Suprapubic skin (tissue), 4 donors: Measurements from ENCODE around the gene PTGES. TPM values are rescaled to one million over a fixed set of nuclear protein-coding genes. Genes with fewer than 3 reads are reported as not detected.

Source experiments
- DNase-seq, 2 donors: peaks; one replicate each; pipeline ENCODE4 v3.0.0-alpha.2; 2019; ENCODE audit warnings: low spot score in 2 of 2
- H3K27ac ChIP-seq: fragments of 200-600 bp; sonication (generic); one replicate; pipeline ENCODE4 v1.5.1; 2019
- H3K27me3 ChIP-seq: fragments of 200-600 bp; sonication (generic); one replicate; pipeline ENCODE4 v1.5.1; 2019
- H3K36me3 ChIP-seq: fragments of 200-600 bp; sonication (generic); one replicate; pipeline ENCODE4 v1.5.1; 2019
- H3K4me1 ChIP-seq: fragments of 200-600 bp; sonication (generic); one replicate; pipeline ENCODE4 v1.5.1; 2019
- H3K4me3 ChIP-seq: fragments of 200-600 bp; sonication (generic); one replicate; pipeline ENCODE4 v1.5.1; 2019; ENCODE audit warnings: mild to moderate bottlenecking
- H3K9me3 ChIP-seq: fragments of 200-600 bp; sonication (generic); one replicate; pipeline ENCODE4 v1.5.1; 2019
- CTCF ChIP-seq, 2 donors: fragments of 200-600 bp in 1 of 2; fragments of 450-650 bp in 1 of 2; sonication (generic) in 1 of 2; IDR thresholded peaks; one replicate each; pipeline ENCODE4 v1.5.1; 2016 to 2019; ENCODE audit warnings: antibody characterized with exemption in 2 of 2, mild to moderate bottlenecking in 1 of 2, moderate library complexity in 1 of 2
- EP300 ChIP-seq: sonication (generic); formaldehyde crosslinking; IDR thresholded peaks from one replicate; pipeline ENCODE4 v1.6.1; 2017; ENCODE audit warnings: antibody characterized with exemption
- POLR2A ChIP-seq, 2 donors: fragments of 450-650 bp; IDR thresholded peaks; one replicate each; pipeline ENCODE4 v1.6.1; 2017; ENCODE audit warnings: antibody characterized with exemption in 2 of 2, mild to moderate bottlenecking in 2 of 2, moderate library complexity in 2 of 2
- POLR2AphosphoS5 ChIP-seq, 3 donors: sonication (generic); formaldehyde crosslinking; IDR thresholded peaks; one replicate each; pipeline ENCODE4 v1.6.1; 2017; ENCODE audit warnings: antibody characterized with exemption in 3 of 3
- WGBS: methylation state at CpG from one replicate; pipeline ENCODE4 v1.1.5; 2018; 5-methylcytosine and 5-hydroxymethylcytosine counted together
- total RNA-seq, 4 donors: library from RNA; depleted of rRNA; stranded (reverse); fragments of >200 nt; gene quantifications; one replicate each; pipeline ENCODE4 v1.1.0, GENCODE V29; 2016

The PTGES gene
- total RNA-seq, 4 donors from 2014 or later: 21.8 to 38.8 (median 24.0) TPM

GRCh38 chr9:129694243-129694646 lies 58.6 kb downstream of the PTGES start:
- peaks cover 39% of the 10 kb centered on the region for H3K4me1 ChIP-seq
- peak overlapping the region; percentile 31 for H3K27ac ChIP-seq
- 58% methylated on average over 6 of the region's 11 CpGs for WGBS
- TF ChIP-seq EP300 (no peak), CTCF (IDR thresholded peaks at IDR 0.05) (no peak), POLR2AphosphoS5 (IDR thresholded peaks at IDR 0.05) (no peak), POLR2A (IDR thresholded peaks at IDR 0.05) (no peak)
- peaks cover 13% of the 10 kb centered on the region for H3K27me3 ChIP-seq
- H3K4me3 ChIP-seq: no peak overlapping the region
- no peak for DNase-seq
- no peaks in the 10 kb centered on the region for H3K9me3 ChIP-seq
- H3K36me3 ChIP-seq: no peaks in the 10 kb centered on the region

- Histone ChIP-seq H3K4me3 (no peak overlapping the region), H3K27me3 (peaks cover 13% of the 10 kb centered on the region), H3K9me3 (no peaks in the 10 kb centered on the region), H3K4me1 (peaks cover 39% of the 10 kb centered on the region), H3K36me3 (no peaks in the 10 kb centered on the region), H3K27ac (peak overlapping the region; percentile 31)
- DNase-seq: no peak
- 81% methylated on average over 8 of the region's 8 CpGs for WGBS
- TF ChIP-seq CTCF (IDR thresholded peaks at IDR 0.05) (no peak), EP300 (no peak), POLR2A (IDR thresholded peaks at IDR 0.05) (no peak)
Observed at GRCh38 chr9:129693741-129694140, 59.1 kb downstream of the PTGES start.

GRCh38 chr9:129692534-129692933 lies 60.3 kb downstream of the PTGES start:
- no peaks in the 10 kb centered on the region for H3K9me3 ChIP-seq
- H3K27me3 ChIP-seq: peaks cover 10% of the 10 kb centered on the region
- H3K36me3 ChIP-seq: no peaks in the 10 kb centered on the region
- no peak for DNase-seq
- TF ChIP-seq POLR2AphosphoS5 (IDR thresholded peaks at IDR 0.05) (no peak), EP300 (no peak), POLR2A (IDR thresholded peaks at IDR 0.05) (no peak), CTCF (IDR thresholded peaks at IDR 0.05) (no peak)
- peaks cover 28% of the 10 kb centered on the region for H3K4me1 ChIP-seq
- no peak overlapping the region for H3K27ac ChIP-seq
- no peak overlapping the region for H3K4me3 ChIP-seq
- 90% methylated on average over 5 of the region's 5 CpGs for WGBS

Other genes with a start within 250 kb of the PTGES start
- under 1 TPM in 1 of 4 donors, not detected in 3; 0.64 TPM for gene C9orf50, start 131.9 kb downstream of the PTGES start, total RNA-seq
- gene NTMT1, start 126.9 kb downstream of the PTGES start, total RNA-seq: 10 to 100 TPM; 19.4 to 25.0 (median 20.8) TPM
- gene ASB6, start 110.9 kb downstream of the PTGES start, total RNA-seq: 10 to 100 TPM; 25.6 to 41.5 (median 37.6) TPM
- 10 to 100 TPM in 3 of 4 donors, 1 to 10 TPM in 1; 9.9 to 16.9 (median 14.0) TPM for gene PRRX2, start 87.4 kb downstream of the PTGES start, total RNA-seq
- 10 to 100 TPM; 18.0 to 24.5 (median 20.8) TPM for gene TOR1B, start 50.1 kb upstream of the PTGES start, total RNA-seq
- gene TOR1A, start 71.1 kb upstream of the PTGES start, total RNA-seq: 10 to 100 TPM; 31.7 to 44.7 (median 36.3) TPM
- 10 to 100 TPM; 32.7 to 71.9 (median 43.7) TPM for gene C9orf78, start 82.2 kb upstream of the PTGES start, total RNA-seq
- gene USP20, start 82.4 kb upstream of the PTGES start, total RNA-seq: 10 to 100 TPM; 22.6 to 51.4 (median 34.4) TPM